HG02763 (cell line): Measurements from ENCODE around the gene MMP8.
A peak's percentile ranks its signal among the peaks of the same experiment; 100 is the strongest.
"Not testable (repeated sequence)": the region's sequence is repeated elsewhere in the genome, so short reads cannot be mapped to it uniquely, and the experiment has no call there.

ENCODE experiments used
- ATAC-seq: cut with Tn5 transposase; IDR thresholded peaks from one replicate; pipeline ENCODE4 v1.9.1; 2021; ENCODE audit warnings: mild to moderate bottlenecking, moderate library complexity; ENCODE audit not compliant: unreplicated experiment

Gene MMP8, protein sequence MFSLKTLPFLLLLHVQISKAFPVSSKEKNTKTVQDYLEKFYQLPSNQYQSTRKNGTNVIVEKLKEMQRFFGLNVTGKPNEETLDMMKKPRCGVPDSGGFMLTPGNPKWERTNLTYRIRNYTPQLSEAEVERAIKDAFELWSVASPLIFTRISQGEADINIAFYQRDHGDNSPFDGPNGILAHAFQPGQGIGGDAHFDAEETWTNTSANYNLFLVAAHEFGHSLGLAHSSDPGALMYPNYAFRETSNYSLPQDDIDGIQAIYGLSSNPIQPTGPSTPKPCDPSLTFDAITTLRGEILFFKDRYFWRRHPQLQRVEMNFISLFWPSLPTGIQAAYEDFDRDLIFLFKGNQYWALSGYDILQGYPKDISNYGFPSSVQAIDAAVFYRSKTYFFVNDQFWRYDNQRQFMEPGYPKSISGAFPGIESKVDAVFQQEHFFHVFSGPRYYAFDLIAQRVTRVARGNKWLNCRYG

DNA sequence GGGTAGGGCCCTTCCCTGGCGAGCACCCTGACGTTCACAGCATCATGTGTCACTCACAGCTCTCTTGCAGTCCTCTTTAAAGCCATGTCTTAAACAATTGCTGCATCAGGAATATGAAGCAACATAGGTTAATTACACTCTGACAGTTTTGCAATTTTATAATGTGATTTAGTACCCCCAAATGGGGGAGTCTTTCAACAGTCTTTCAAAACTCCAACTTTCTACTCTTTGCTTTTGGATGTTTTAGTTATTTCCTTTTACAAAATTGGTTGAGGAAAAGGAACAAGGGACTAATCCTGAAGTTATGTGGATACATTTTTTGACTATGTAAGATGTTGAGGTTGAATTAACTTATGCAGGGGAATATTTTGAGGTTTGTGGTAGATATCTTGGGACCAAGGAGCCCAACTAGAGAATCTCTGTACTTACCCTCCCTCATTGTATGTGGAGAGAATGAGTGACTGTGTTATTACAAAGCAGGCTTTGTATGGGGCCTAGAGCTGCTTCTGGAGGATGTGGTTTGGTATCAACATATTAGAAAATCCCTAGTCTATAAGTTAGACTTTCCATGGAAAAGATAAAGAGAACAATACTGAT lies at the start of gene MMP8:
MMP8 (minus strand) TSS at position 51 of the 597 bp plus-strand sequence. CDS start 99 bp downstream, outside the sequence.
- no peak for ATAC-seq

DNA sequence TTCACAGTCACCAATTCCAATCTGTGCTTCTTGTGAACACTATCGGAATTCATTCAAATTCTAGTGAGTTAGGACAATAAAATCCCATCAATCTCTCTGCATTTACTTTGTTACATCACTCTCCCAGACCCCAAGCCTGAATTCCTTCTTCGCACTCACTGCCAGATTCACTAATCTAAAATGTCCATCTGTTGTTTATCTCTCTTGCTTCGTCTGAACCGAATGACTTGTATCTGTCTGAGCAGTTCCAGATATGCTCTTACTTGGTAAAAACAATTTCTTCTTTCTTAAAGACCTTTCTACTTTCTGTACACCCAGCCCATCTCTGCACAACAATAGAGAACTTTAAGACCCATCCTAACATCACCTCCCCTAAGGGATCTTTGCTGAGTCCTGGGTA lies 48.6 kb upstream of the MMP8 start:
- ATAC-seq, result no peak

DNA sequence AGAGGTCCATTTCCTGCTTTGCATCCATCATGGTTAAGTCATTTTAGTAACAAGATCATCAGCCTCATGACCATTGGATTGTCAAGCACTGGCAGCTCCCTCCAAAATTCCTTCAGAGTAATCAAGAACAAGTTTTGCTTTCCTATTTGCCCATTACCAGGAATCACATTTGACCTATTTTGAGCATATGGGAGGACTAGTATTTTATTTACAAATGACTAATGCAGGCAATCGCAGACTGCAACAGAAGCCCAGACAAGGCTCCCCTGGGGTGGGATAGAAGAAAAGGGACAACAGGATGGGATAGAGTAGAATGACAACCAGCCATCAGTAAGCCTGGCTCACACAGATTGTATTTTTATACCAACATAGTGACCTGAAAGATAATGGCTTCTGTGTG lies 46.6 kb upstream of the MMP8 start:
- no peak for ATAC-seq

DNA sequence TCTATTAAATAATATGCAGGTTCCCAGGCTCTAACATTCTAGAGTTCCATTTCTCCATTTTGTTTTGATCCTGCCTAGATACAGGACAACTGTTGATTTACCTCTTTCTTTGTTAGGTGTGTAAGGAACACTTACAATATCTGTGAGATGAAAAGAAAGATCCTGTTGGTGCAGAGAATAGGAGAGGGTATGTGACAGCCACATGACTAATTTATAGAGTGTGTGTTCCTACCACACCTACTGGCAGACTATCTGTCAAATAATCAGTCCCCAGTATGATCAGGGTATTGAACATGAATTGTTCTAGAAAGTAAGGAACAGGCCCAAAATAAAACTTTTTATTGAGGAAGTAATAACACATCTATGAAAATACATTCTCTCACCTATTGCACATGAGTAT lies 45.4 kb upstream of the MMP8 start:
- no peak for ATAC-seq

DNA sequence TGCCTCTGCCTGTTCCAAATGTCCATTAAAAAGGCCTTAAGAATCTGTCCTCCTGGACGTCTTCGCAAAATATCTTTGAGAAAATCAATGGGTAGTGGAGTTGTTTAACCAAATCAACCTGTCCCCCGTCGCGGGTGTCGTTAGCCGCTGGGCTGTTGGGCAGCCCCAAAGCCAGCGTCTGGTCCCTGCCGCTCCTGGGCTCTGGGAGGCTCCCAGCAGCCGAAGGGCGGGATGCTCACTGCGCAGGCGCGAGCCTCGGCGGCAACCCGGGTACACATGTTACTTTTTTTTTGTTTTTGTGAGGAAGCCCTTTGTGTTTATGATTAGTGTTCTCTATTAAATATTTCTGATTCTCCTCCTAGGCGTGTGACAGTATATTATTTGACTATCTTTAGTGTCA lies 43.0 kb upstream of the MMP8 start:
- no peak for ATAC-seq

DNA sequence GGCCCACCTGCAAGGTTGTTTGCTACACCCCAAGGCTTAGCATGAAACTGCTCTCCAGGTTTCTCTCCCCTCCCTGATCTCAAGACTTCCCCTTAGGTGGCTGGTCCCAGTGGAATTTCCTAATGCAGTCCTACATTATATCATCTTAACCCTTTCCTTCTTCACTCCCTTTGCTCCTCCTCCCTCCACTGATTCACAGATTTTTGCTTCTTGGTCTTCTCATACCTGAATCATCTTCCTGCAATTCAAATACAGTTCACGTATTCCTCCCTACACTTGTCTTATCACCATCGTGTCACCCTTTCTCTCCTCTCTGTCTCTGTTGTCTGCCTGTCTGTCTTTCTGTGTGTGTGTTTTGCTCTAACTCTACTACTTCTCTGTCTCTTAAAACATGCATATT lies 38.7 kb upstream of the MMP8 start:
- ATAC-seq, result no peak

DNA sequence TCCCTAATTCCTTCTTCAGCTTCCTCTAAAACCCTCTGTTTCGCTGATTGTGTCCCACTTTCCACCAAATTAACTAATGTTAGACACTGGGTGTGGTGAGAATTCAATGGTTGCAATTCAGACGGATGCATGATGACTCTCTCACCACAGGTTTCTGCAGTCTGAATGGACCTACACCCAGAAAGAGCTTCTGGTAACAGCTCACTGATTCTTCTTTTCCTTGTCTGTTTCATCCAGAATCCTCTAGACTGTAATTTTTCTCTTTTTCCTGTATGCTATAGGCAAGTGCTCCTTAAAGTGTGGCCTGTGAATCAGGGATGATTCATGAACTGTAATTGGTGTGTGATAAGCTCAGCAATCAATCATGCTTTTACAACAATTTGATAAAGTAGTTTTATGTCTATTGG lies 37.6 kb upstream of the MMP8 start:
- ATAC-seq, result no peak

DNA sequence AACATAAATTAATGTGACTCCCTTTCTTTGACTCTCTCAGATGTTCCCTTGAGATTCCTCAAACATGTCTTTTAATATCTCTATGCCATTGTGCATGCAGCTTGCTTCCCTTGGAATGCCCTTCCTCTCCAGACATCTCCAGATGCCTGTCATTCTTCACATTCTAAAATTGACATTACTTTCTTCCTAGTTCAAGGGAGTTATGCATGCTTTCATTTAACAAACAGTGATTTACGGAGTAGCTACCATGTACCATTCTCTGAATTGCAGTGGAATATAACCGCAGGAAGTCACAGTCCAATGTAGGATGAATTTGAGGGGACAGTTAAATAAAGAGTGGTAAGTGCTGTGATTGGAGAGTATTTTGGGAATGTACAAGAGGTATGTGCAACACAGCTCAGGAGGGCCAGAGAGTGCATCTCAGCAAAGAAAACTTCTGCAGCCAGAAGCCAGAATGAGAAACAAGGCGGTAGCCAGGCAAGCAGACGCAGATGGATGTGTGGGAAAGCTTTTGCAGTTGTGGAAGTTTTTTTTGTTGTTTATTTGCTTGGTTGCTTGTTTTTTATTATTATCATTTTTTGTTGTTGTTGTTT lies 37.0 kb upstream of the MMP8 start:
- ATAC-seq, result no peak

DNA sequence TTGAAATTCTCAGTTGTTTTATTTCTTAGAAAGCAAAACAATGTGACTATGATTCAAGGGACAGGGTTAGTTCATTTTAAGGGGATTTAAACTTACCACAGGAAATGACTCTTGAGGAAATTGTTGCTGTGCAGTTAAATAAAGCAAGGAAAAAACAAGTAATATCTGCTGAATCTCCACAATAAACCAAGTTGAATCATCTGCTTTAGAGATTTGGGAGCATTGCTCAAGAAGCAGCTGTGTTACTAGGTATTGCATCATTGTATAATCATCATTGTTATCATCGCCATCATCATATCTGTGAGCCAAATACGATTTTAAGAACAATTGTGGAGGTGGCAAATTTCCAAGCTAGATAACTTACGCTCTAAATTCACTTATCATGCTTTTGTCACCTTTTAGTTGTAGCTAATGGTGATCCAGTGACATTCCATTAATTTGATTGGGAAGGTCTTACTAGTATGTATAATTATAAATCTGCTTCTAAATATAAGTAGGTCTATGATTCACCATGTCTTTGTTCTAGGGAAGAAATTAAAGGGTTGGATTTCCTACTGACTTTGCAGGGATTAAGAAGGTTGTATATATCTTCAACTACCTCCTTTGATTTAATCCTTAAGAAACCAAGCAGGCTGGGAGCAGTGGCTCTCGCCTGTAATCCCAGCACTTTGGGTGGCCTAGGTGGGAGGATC lies 35.7 kb upstream of the MMP8 start:
- no peak for ATAC-seq

DNA sequence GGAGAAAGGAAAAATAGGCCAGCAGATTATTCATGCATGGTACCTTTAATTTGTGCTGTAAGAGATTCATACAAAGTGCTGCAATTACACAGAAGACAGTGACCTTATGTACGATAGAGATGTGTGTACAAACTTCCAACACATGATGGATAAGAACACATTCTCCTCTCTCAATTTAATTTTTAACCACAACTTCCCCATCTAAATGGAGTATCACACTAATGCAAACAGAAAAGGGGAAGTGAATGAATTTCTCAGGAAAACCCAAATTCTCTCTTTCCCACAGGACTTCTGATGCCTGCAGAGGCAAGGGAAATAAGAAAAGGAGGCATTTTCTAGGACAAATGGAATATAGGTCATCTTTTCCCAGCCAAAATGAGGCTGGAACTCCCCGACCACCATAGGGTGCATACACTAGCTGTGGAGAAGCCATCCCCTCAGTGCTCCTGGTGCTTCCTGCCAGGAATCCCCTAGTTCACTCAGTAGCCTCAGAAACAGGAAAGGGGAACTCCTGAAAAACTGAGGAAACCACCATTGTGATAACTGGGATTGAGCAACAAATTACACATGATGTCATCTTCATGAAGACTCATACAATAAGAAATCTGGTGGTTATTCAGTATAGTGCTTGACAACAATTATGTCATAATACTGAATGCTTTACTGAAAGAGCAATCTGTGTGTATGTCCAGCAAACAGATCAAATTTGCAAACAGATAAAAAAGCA lies 33.2 kb upstream of the MMP8 start:
- no peak for ATAC-seq

DNA sequence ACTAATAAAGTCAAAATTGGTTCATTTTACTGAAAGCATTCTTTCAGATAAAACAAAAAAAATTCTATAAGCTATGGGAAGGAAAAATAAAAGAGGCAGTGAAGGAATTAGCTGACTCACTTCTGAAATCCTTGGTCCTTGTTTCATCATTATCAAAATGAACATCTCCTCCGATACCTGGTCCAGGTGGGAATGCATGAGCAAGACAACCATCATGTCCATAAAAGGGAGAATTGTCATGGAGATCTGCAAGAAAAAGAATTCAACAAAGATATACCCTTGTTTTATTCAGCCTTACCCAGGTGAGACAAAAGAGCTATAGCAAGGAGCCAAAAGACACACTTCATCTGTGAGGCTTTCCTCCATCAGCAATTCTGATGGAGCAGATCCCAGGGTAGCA lies 28.5 kb upstream of the MMP8 start:
- ATAC-seq, result no peak

DNA sequence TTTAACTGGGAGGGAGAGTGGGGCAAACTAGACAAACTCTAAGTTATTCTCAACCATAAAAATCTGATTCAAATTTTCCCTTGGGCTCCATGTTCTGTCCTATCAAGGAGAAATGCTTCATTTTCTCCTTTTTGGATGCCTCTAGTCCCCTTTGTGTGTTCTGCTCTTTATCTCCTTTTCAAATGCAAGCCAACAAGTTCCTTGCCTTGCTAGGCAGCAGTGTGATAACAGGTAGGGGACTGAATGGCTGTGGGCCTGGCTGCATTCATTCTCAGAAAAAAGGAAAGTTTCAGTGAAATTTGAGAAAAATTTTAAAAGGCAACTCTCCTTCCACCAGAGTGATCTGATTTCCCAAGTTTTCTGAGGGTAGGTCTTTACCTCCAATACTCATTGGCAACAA lies 26.9 kb upstream of the MMP8 start:
- ATAC-seq, result no peak

DNA sequence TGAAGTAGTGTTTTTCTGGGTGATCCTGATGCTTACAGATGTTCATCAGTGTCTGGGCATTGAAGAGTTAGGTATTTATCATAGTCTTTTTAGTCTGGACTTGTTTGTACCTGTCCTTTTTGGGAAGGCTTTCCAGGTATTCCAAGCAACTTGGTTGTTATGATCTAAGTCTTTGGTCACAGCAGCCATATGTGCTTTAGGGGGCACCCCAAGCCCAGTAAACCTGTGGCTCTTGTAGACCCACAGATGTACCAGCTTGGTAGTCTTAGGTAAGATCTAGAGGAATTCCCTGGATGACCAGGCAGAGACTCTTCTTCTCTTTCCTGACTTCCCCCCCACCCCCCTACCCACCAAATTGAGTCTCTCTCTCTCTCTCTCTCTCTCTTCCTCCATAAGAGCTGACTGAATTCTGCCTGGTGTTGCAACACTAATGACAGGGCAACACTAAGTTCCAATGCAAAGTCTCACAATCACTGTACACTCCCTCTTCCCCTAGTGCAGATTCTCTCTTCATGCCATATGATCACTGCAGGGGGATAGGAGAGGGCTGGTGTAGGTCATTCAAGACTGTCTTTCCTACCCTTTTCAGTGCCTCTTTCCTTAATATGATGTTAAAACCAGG lies 24.5 kb upstream of the MMP8 start:
- ATAC-seq, result no peak

DNA sequence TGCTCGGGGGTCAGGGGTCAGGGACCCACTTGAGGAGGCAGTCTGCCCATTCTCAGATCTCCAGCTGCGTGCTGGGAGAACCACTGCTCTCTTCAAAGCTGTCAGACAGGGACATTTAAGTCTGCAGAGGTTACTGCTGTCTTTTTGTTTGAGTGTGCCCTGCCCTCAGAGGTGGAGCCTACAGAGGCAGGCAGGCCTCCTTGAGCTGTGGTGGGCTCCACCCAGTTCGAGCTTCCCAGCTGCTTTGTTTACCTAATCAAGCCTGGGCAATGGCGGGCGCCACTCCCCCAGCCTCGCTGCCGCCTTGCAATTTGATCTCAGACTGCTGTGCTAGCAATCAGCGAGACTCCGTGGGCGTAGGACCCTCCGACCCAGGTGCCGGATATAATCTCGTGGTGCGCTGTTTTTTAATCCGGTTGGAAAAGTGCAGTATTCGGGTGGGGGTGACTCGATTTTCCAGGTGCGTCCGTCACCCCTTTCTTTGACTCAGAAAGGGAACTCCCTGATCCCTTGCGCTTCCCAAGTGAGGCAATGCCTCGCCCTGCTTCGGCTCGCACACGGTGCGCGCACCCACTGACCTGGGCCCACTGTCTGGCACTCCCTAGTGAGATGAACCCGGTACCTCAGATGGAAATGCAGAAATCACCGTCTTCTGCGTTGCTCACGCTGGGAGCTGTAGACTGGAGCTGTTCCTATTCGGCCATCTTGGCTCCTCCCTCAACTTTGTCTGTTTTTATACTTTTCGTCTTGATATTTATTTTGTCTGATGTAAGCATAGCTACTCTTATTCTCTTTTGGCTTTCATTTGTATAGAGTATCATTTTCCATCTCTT lies 22.2 kb upstream of the MMP8 start:
- not testable (repeated sequence) for ATAC-seq

DNA sequence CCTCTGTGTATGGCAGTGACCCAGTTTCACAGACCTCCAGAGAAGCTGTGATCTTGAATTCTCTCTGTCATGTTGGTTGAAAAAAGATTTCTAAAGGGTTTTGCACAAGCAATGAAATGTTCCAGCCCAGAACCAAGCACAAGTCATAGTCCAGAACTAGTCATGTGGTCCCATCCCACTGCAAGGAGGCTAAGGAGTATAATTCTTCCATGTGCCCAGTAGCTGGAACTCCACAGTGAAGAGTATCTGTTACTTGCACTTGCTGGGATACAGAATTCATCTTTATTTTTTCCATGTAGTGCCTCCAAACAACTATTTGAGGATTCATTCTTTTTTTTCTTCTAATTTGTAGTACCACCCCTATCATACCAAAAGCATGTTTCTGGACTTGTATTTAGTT lies 9.9 kb upstream of the MMP8 start:
- no peak for ATAC-seq

DNA sequence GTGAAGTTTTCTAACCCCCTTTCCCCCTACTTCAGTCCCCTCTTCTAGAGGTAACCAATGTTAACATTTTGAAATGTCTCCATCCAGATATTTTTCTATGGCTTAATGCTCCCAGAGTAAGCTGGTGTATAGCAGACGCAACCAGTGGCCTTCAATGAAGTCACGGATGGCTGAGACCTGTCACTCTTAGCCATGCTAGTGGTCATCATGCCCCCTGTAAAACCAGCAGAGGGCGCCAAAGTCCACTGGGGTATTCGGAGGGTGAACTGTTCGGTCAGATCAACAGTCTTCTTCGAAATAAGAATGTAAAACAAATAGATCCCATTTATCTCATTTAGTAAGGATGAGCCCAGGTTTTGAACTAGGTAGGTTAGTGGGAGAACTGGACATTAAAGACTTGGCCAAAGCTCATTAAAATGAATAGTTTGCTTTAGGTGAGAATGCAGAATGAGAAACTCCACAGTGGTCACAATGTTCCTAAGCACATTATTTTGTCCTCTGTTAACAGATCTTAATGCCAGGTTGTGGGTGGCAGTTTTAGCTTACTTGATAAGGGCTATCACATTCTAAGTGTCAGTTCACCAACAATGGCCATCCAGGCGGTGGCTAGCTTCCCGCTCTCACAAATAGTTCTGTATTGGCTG lies 8.6 kb upstream of the MMP8 start:
- peak; percentile 82 for ATAC-seq

DNA sequence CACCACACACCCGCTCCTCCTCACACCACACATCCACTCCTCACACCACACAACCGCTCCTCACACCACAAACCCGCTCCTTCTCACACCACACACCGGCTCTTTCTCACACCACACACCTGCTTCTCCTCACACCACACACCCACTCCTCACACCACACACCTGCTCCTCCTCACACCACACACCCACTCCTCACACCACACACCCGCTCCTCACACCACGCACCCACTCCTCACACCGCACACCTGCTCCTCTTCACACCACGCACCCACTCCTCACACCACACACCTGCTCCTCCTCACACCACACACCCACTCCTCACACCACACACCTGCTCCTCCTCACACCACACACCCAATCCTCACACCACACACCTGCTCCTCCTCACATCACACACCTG lies 6.2 kb upstream of the MMP8 start:
- not testable (repeated sequence) for ATAC-seq

DNA sequence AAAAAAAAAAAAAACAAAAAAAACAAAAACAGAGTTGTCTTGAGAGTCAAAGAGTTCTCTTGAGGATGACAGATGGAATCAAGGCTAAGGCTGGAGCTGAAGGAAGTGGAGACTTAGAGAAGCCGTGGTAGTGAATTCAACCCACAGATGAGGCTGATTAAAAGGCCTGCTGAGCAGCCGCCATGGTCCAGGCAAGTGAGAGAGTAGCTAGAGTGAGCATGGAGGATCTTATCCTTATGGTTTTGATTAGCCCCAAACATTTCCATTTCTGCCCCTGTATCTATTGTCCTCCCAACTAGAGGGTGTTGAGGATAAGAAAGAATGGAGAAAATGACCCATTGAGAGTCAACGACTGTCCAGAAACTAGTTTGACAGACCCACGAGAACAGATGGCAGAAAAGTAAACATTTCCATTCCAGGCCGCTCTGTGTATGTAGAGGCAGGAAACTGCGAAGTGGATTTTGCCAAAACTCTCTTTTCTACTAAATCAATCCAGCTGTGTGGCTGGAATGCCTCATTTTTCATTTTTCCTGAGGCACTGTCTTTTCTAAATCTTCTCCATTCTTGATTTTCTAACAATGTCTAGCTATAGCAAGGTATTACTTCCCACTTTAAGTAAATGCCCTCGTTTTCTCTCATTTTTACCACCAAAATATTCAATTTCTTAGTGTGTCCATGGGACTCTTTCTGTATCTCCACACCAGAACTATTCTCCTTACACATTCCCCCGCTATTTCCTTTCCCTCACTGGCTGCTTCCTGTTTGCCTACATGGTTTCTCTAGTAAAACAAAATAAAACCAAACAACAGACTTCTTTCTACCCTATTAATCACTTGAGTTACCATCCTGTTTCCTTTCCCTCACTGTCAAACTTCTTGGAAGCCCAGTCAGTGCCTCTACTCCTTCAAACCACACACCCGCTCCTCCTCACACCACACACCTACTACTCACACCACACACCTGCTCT lies 5.4 kb upstream of the MMP8 start:
- no peak for ATAC-seq
